Measurements from ENCODE around the gene ZNF429.
"Not testable (repeated sequence)": the region's sequence is repeated elsewhere in the genome, so short reads cannot be mapped to it uniquely, and the experiment has no call there.

The ZNF429 gene

DNA sequence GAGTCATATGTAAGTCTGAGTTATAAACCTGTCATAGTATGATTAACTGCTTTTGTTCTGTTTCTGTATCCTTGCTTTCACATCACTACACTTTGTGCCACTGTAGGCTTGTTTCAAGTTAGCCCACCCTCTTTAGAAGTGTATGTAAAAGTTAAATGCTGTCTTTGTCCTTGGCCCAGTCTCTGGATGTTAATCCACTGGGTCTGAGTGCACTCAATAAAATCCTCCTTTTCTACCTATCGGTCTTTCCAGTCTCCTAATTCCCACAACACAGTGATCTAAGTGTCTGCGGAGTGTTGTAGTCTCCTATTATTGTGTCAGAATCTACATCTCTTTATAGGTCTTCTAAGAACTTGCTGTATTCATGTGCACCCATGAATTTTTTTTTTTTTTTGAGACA is 14.1 kb downstream of the ZNF429 start:
- DNase-seq = no peak

DNA sequence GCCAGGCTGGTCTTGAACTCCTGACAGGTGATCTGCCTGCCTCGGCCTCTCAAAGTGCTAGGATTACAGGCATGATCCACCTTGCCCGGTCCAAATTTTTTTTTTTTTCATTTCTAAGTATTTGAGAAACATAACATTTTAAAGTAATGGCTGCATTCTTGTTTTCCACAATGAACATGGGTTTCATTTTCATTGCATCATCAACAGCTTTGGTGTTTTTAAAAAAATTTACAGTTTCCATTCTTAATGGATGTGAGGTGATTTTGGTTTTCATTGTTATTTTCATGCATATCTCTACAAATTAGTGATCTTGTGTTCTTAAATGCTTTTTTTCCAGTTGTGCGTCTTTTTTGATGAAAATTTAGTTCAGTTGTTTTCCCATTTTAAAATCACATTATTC is 27.5 kb downstream of the ZNF429 start:
- no peak for DNase-seq

DNA sequence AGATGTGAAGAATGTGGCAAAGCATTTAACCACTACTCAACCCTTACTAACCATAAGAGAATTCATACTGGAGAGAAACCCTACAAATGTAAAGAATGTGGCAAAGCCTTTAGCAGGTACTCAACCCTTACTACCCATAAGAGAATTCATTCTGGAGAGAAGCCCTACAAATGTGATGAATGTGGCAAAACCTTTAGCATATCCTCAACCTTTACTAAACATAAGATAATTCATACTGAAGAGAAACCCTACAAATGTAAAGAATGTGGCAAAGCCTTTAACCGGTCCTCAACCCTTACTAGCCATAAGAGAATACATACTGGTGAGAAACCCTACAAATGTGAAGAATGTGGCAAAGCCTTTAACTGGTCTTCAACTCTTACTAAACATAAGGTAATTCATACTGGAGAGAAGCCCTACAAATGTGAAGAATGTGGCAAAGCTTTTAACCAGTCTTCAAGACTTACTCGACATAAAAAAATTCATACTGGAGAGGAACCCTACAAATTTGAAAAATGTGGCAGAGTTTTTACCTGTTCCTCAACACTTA is 31.4 kb downstream of the ZNF429 start:
- DNase-seq = not testable (repeated sequence)

DNA sequence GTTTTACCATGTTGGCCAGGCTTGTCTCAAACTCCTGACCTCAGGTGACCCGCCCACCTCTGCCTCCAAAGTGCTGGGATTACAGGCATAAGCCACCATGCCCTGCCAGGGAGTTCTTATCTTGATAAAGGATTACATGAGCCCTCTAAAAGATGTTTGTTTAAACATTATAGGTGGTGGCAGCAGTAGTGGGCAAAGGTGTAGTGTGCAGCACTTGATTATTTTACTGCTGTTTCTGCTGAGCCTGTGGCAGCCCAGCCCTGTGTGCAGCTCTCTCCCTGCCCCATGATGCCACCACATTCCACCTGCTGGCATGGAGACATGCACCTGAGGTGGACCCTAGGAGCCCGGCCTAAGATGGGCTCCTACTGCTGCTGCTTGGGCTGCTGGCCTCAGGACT is 54.0 kb downstream of the ZNF429 start:
- DNase-seq = no peak

GRCh38 chr19:21564406-21564805 is 59.0 kb downstream of the ZNF429 start:
- DNase-seq = no peak

GRCh38 chr19:21566073-21566472 is 60.7 kb downstream of the ZNF429 start:
- no peak for DNase-seq

DNA sequence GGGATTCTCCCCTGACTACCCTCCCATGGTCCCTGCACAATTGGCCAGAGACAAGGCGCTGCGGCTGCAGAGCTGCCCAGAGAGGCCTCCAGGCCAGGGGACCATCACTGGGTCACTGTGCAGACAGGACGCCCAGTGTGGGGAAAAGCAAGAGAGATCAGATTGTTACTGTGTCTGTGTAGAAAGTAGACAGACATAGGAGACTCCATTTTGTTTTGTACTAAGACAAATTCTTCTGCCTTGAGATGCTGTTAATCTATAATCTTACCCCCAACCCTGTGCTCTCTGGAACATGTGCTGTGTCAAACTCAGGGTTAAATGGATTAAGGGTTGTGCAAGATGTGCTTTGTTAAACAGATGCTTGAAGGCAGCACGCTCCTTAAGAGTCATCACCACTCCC is 62.4 kb downstream of the ZNF429 start:
- DNase-seq = not testable (repeated sequence)

DNA sequence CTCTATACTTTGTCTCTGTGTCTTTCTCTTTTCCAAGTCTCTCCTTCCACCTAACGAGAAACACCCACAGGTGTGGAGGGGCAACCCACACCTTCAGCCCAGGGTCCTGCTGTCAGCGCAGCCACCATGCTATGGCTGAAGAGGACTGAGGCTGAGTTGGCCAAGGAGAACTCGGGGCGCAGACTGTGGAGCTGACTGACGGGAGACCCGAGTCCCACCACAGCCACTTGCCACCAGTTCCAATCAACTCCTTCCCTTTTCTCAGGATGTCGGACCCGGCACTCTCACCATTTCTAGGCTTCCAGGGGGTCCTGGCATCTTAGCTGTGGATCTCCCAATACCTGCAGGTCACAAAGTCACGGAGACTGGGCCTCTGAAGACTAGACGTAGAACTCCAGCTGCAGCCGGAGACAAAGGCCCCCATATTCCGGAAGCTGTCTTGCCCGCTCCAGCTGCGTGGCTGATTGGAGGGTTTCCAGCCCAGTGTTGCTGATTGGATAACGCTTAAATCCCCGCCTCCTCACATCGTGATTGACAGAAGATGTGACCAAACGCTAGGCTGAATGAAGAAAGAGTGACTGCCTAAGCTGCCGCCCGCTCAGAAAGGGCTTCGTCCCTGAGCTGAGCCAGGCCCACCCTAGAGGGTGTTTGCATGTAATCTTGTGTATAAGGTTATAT is 63.6 kb downstream of the ZNF429 start:
- DNase-seq = peak; percentile 39 to 54

GRCh38 chr19:21569494-21569865 is 64.1 kb downstream of the ZNF429 start:
- no peak for DNase-seq

GRCh38 chr19:21571316-21571715 is 65.9 kb downstream of the ZNF429 start:
- DNase-seq = no peak

DNA sequence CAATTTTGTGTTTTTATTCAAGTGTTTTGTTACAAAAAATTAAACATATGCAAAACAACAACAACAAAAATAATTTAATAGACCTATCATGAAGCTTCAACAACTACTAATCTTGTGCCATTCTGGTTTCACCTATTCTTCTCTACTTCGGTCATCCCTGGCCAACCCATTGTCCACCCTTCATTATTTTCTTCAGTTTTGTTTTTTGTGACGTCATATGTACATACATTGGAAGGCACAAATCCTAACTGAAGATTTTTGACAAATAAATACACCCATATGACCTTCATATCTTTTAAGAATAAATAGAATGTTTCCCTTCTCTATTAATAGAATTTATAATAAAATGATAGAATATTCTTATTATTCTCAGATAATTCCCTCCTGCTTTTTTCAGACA is 69.2 kb downstream of the ZNF429 start:
- DNase-seq = no peak

DNA sequence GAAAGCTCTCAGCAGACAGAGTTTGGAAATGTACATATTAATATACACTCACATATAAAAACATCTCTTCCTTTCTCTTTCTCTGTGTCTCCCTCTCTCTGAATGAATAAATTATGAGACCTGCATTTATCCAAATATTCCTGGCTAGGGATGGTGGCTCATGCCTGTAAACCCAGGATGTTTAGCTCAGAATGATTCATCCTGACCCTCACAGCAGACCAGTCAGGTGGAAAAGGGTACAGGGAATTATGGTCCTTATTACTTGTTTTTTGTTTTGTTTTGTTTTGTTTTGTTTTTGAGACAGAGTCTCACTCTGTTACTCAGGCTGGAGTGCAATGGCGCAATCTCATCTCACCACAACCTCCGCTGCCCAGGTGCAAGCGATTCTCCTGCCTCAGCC is 71.1 kb downstream of the ZNF429 start:
- DNase-seq = no peak

DNA sequence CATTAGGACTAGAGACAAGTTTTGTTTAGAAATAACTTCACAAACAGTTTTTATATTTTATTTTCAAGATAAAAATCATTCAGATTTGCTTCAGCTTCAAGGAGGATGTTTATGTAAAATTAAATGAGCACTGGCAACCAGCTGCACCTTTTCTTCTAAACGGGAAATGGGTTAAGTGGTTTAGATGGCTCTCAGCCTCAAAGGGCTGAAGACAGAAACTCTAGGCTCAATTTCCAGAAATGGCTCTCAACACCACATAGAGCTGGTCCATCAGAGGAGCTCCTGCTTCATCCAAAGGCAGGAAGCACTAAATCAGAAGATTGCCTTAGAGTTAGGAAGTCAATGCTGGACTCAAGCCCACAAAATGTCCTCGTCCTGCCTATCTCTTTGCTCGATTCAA is 74.7 kb downstream of the ZNF429 start:
- no peak for DNase-seq

GRCh38 chr19:21580818-21581217 is 75.4 kb downstream of the ZNF429 start:
- DNase-seq = no peak

- DNase-seq = no peak
These were observed 76.3 kb downstream of the ZNF429 start for GRCh38 chr19:21581646-21582240.

DNA sequence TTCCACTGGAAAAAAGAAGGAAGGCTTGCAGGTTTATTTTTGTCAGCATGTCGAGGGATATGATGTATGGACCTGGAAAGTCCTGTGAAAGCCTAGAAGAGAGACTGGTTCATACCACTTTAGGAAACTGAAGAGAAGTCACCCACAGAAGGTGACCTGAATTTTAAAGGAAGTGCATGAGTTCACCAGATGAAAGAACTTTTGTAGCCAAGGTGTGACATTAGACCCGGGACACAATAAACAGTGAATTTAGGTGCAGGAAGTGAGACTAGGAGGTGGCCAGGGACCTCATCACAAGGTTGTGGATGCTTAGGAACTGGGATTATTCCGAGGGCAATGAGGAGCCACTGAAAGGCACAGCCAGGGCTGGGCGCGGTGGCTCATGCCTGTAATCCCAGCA is 79.1 kb downstream of the ZNF429 start:
- no peak for DNase-seq

- no peak for DNase-seq
These were observed 80.0 kb downstream of the ZNF429 start for GRCh38 chr19:21585281-21585890.

DNA sequence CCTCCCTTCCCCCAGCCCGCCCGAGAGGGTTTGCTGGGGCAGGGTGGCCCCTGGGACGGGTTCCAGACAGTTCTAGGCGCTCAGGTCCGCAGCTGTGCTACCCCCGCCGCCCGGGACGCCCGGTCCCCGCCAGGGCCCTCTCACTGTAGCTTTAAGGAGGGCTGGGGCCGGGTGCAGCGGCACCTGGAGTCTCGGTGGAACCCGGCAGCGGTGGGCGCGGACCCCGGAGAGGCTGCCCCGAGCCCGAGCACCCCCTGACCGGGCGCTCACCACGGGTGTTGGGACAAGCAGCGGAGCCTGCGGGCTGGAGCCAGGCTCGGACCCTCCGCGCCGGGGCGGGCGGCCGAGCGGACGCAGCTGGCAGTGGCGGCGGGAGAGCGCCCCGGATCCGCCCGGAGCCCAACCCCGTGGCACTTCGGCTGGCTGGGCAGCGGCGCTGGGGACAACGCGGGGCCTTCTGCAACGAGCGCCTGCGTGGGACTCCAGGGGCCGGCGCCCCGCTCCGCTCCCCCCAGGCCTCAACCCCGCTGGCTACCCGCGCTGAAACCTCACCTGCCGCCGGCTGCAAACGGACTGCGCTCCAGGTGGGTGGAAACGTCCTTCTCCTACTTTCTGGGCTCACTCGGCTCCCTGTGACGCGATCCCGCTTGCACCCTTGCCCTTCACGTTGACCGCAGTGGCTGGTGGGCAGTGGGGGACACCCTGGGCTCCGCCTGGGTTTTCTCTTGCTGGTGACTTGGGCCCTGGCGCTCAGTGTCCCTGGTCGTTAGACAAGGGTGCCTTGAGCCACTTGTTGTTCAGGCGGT is 81.1 kb downstream of the ZNF429 start:
- DNase-seq = no peak

- DNase-seq = no peak
These were observed 81.7 kb downstream of the ZNF429 start for GRCh38 chr19:21587117-21587461.

- no peak for DNase-seq
These were observed 82.1 kb downstream of the ZNF429 start for GRCh38 chr19:21587549-21587948.

GRCh38 chr19:21588065-21588601 is 82.7 kb downstream of the ZNF429 start:
- no peak for DNase-seq

GRCh38 chr19:21590867-21591266 is 85.5 kb downstream of the ZNF429 start:
- no peak for DNase-seq

GRCh38 chr19:21593008-21593481 is 87.6 kb downstream of the ZNF429 start:
- no peak for DNase-seq
